Progenitor cell of endocrine pancreas (in vitro differentiated cells): ENCODE data around the gene NIPA2. TPM values are rescaled to one million over a fixed set of nuclear protein-coding genes. Genes with fewer than 3 reads are reported as not detected.
A peak's percentile ranks its signal among the peaks of the same experiment; 100 is the strongest.

Source experiments
- DNase-seq: peaks from one replicate; pipeline ENCODE4 v3.0.0; 2021; ENCODE audit warnings: low spot score; ENCODE audit not compliant: unreplicated experiment
- H3K27ac Mint-ChIP-seq: 2 replicates; pipeline ENCODE4 v1.8.0; 2021; ENCODE audit warnings: mild to moderate bottlenecking, moderate library complexity, mixed read lengths
- H3K27me3 Mint-ChIP-seq: 2 replicates; pipeline ENCODE4 v1.8.0; 2021; ENCODE audit warnings: mixed read lengths
- H3K36me3 Mint-ChIP-seq: 2 replicates; pipeline ENCODE4 v1.8.0; 2022; ENCODE audit warnings: mixed read lengths; ENCODE audit not compliant: insufficient read depth
- H3K4me1 Mint-ChIP-seq: 2 replicates; pipeline ENCODE4 v1.8.0; 2021; ENCODE audit warnings: low read depth, mixed read lengths
- H3K4me3 Mint-ChIP-seq: 2 replicates; pipeline ENCODE4 v1.8.0; 2021; ENCODE audit warnings: low read depth, mild to moderate bottlenecking, moderate library complexity, mixed read lengths
- H3K9me3 Mint-ChIP-seq: 2 replicates; pipeline ENCODE4 v1.8.0; 2021; ENCODE audit warnings: low read depth, mixed read lengths
- CTCF ChIP-seq: fragments of 200-600 bp; sonication (generic); IDR thresholded peaks from one replicate; pipeline ENCODE4 v1.5.0; 2021; ENCODE audit warnings: antibody characterized with exemption, mild to moderate bottlenecking; ENCODE audit not compliant: unreplicated experiment
- total RNA-seq: library from RNA; stranded (reverse); gene quantifications from 2 replicates; pipeline ENCODE4 v1.2.1, GENCODE V29; 2021

Gene NIPA2
- total RNA-seq, 1 donor from 2014 or later: 34.3 TPM

- H3K27me3 Mint-ChIP-seq: no peaks in the 10 kb centered on the region
- no peak for TF ChIP-seq CTCF
- H3K9me3 Mint-ChIP-seq: no peaks in the 10 kb centered on the region
- no peak for DNase-seq
- peak overlapping the region; percentile 52 for H3K27ac Mint-ChIP-seq
- H3K4me3 Mint-ChIP-seq: no peak overlapping the region
- no peaks in the 10 kb centered on the region for H3K4me1 Mint-ChIP-seq
- H3K36me3 Mint-ChIP-seq: peaks cover 16% of the 10 kb centered on the region
These were observed 64.5 kb downstream of the NIPA2 start for GRCh38 chr15:22902981-22903380.

- Mint-ChIP-seq H3K4me1 (no peaks in the 10 kb centered on the region), H3K36me3 (peaks cover 19% of the 10 kb centered on the region), H3K27ac (peak overlapping the region; percentile 52), H3K27me3 (no peaks in the 10 kb centered on the region), H3K4me3 (no peak overlapping the region), H3K9me3 (no peaks in the 10 kb centered on the region)
- no peak for TF ChIP-seq CTCF
- no peak for DNase-seq
These were observed 65.0 kb downstream of the NIPA2 start for GRCh38 chr15:22903427-22903826.

- no peak for TF ChIP-seq CTCF
- Mint-ChIP-seq H3K36me3 (peaks cover 22% of the 10 kb centered on the region), H3K4me3 (no peak overlapping the region), H3K9me3 (no peaks in the 10 kb centered on the region), H3K27me3 (no peaks in the 10 kb centered on the region), H3K27ac (no peak overlapping the region), H3K4me1 (no peaks in the 10 kb centered on the region)
- DNase-seq: no peak
These were observed 65.6 kb downstream of the NIPA2 start for GRCh38 chr15:22903961-22904534.

- Mint-ChIP-seq H3K4me1 (no peaks in the 10 kb centered on the region), H3K27me3 (no peaks in the 10 kb centered on the region), H3K36me3 (peaks cover 20% of the 10 kb centered on the region), H3K4me3 (no peak overlapping the region), H3K27ac (no peak overlapping the region), H3K9me3 (no peaks in the 10 kb centered on the region)
- TF ChIP-seq CTCF: no peak
- DNase-seq: no peak
These were observed 66.3 kb downstream of the NIPA2 start for GRCh38 chr15:22904736-22905135.

GRCh38 chr15:22907161-22907950 lies 68.9 kb downstream of the NIPA2 start:
- no peaks in the 10 kb centered on the region for H3K27me3 Mint-ChIP-seq
- no peak for DNase-seq
- peaks cover 30% of the 10 kb centered on the region for H3K36me3 Mint-ChIP-seq

More at GRCh38 chr15:22907161-22907950, 68.9 kb downstream of the NIPA2 start:
- no peak overlapping the region for H3K4me3 Mint-ChIP-seq
- TF ChIP-seq CTCF: no peak
- no peak overlapping the region for H3K27ac Mint-ChIP-seq
- no peaks in the 10 kb centered on the region for H3K4me1 Mint-ChIP-seq
- no peaks in the 10 kb centered on the region for H3K9me3 Mint-ChIP-seq
